CD4-positive, alpha-beta T cell treated with Interleukin-15 for 1 hour (primary cell): ENCODE measurements around the gene PAX6.

Experiments used
- DNase-seq: peaks from one replicate; pipeline ENCODE4 v3.0.0-alpha.2; 2020

Gene PAX6

DNA sequence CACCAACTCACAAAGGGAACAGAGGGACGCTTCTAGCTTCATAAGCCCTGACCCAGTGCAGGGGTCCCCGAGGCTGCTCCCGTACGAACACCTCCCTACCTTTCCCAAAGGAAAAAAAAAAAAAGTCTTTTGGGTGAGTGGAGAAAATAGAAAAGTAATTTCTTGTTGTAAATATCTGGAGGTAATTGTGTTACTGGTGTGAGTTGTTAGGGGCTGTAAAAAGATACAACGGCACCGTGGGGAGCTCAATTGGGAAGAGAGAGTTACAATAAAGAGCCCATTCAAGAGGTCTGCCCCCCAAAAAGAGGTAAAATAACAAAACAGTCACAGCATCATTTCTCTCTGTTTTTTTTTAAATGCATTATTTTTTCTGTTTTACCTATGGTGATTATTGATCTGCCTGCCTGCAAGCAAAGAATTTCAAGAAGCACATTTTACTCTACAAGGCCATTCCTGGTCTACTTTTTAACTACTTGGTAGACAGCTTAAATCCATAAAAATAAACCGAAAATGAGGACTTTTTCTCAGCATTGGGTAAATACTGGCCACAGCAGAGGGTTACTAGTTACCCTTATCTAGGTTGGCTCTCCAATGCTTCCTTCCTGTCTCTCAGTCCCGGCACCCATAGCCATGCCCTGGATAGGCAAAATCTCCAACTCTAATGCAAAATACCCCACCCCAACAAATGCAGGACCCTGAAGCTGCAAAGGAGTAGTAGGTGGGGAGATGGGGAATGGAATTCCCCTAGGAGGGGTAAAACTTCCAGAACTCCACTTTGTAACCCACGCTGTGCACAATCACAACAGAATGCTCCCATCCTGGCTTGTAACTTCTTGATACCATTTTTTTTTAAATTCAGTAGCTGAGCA is 3.1 kb downstream of the PAX6 start:
- DNase-seq = no peak

DNA sequence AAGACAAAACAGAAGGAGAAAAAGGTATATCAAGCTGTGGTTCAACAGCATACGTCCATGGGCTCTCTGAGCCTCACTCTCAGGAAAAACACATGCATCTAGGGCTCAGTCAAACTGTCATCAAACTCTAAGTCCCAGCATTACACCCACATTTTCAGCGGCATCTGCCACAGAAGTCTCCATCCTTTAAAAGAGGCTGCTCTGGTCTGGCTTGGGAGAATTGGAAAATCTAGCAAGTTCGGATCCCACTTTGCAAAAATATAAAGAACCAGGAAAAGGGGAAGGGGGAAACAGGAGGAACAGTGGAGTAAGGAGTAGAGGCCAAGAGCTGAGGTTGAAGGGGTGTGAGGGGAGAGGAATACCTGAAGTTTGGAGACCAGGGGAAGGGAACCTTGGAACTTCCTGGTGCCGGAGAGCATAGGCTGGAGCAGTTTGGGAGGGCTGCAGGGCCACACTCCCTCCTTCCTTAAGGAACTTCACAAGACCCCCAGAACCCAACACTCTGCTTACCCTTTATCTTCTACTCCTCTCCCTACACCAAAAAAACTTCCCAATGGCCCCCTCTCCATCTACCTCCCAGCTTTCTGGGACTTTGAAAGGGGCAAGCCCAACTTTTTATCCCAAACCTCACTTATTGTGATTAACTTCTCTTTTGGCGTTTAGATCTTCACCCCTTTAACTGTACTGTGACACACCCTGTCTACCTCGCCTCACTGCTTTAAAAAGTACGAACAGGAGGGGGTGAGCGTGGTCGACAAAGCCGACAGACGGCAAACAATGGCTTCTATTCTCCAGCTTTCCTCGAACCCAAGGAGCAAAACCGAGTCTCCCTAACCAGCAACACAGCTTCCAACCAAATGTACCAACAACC is 4.0 kb downstream of the PAX6 start:
- no peak for DNase-seq

DNA sequence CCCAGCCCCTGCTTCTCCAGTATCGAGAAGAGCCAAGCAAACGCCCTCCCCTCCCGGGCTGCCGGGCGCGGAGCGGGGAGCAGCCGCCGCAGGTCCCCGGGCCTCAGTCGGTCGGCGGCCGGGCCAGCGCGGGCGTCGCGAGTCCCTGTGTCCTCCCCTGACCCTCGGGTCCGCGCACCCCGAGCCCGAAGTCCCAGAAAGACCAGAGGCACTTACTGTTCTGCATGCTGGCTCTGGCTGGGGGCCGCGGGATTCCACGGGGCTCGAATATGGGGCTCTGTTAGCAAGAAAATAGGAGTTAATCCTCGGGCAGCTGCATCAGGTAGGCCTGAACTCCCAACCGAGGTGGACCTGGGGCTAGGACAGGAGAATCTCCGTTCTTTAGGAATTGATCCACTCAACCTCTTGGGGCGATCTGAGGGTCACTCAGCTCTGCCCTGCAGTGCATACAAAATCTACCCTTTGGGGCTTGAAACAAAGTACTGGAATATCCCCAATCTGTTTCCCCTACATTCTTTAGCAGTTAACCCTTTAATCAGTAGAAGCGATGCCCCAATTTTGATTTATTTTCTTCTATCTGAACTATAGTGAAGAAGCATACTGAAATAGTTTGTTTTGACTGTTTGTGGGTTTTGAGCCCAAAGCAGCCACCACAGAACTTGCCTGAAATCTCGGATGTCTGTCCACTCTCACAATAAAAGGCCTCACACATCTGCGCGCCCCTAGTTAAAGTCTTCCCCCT is 4.8 kb downstream of the PAX6 start:
- no peak for DNase-seq

DNA sequence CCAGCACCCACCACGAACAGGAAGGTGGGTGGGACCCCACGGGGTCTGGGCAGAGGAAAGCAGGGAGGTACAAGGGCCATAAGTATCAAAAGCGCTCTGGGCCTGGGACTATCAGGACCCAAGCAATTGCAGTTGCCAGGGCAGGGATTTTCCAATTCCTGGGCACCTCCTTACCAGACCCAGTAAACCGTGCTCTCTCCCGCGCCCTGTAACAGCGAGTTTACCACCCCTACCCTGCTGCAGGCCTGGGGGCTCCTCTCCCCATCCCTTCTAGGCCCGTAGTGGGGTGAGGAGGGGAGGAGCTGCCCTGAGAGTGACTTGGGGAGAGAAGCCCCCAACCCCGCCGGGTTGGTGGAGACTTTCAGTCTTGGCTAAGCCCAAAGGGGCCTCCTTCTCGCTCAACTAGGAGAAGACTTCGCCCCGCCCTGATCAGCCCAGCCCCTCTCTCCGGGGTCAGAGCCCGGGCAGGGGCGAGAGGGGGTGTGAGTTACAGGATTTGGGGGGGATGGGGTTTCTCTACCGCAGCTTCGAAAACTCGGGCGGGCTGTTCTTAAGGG is 5.4 kb downstream of the PAX6 start:
- no peak for DNase-seq

DNA sequence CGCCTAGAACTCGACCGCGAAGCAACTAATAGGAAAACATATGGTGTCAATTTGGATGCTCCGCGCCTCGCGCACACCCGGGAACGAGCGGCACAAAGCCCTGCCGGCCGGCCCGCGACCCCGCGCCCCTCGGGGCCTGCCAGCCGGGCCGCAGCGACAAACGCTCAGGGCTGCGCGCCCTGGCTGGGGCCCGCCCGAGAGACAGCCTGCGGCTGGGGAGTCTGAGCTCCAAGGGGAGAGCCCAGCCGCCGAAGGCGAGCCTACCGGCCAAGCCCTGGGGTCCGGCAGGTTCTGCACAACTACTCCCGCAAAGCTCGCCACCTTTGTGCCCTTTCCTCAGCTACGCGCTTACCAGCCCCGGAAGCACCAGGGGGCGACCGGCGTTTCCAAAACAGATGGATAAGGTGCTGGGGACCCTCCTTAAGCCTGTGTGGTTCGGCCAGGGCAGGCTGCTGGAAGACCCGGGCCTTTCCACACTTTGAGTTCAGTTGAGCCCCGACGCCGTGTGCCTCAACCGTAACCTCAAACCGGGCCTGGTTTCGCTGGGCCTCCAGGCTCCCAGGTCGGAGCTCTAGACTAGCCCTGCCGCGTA is 6.0 kb downstream of the PAX6 start:
- no peak for DNase-seq

DNA sequence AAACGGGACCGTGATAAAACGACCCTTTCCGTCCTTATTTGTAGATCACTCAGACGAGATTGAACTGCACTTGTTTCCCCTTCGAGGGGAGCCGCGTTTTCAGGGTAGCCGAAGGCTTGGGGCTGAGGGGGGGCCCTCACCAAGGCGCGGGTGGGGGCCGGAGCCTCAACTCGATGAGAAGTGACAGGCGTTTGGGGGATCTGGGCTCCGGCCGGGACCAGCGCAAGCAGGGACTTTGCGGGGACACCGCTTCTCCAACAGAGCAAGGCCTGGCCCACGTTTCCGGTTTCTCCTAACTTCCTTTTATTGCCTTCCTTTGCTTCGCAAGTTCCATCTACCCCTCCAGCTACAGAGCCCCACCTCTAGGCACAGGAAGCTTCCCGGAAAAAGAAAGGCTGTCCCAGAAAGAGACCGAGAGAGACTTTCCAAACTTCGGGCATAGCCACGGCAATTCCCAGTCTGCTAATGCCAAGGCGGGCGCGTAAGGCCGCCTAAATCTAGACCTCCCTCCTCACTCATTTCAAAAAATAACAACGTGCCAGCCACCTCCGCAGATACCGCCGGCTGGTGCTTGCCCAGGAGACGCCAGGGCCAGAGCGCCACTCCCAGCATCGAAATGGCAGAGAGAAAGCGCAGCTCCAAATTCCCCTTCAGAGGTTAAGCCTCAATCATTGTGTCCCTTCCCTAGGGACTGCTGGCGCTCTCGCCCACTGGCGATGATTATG is 6.6 kb downstream of the PAX6 start:
- DNase-seq = no peak

DNA sequence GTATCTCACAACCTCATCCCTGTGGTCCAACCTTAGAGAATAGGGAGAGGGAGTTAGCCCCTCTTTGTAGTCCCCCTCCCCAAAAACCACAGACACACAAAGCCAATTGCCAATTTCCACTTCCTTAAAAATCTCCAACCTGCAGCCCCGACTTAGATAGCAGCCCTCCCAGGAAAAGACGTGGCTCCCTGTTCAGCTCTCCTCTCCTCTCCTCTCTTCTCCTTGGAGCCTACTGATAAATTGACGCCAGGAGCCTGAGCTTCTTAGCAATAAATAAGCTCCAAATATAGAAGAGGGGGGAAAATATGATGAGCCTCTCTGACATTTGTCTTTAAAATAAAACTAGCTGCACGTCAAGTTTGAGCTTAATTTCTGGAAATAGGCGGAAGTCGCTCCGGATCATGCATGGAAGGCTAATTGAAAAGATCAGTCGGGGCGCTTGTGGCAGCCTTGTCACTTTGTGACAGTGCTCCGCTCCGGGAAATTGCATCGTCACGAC is 7.3 kb downstream of the PAX6 start:
- no peak for DNase-seq

DNA sequence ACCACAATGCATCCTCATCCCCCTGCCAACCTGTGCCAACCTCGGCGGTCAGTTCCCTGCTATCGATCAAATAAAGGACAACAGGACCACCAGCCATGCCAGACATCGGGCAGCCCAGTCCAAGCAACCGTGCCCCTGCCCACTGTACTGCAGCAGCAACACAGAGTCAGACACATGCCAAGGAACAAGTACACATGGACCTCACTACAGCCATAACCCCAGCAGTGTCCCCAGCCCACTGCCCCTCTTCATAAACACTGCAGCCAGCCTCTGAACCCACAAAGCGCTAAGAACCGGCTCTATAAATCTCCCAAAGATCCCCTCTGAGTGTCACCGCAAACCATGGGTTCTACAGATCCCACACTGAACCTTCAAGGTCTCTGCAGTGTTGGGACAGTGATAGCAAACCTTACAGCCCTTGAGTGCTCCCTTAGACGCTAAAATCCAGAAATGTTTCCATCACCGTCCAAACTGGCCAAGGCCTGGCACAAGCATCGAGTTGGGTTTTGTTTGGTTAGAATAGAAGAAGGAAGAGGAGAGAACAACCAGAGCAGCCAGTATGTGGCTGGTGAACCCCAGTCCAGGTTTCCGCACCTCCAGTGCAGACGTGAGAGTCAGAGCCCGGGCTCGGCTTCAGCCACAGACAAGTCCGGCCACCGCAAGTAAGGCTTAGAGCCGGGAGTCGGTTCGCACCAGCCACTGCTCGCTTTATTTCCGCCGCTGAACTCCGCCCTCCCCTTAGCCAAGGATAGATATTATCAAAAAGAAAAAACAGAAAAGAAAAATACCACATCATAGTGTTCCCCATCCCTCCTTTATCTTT is 7.9 kb downstream of the PAX6 start:
- DNase-seq = no peak

DNA sequence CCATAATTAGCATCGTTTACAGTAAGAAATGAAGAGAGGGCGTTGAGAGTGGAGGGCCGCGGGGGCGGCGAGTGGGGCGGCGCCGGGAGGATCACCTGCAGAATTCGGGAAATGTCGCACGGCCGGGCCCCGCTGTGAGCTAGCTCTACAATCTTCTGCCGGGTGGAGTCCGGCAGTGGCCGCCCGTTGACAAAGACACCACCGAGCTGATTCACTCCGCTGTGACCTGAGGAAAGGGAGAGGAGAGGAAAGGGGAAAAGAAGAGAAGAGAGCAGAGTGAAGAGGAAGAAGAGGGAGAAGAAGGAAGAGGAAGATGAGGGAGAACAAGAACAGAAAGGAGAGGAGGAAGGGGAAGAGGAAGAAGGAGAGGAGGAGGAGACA is 8.5 kb downstream of the PAX6 start:
- DNase-seq = no peak

DNA sequence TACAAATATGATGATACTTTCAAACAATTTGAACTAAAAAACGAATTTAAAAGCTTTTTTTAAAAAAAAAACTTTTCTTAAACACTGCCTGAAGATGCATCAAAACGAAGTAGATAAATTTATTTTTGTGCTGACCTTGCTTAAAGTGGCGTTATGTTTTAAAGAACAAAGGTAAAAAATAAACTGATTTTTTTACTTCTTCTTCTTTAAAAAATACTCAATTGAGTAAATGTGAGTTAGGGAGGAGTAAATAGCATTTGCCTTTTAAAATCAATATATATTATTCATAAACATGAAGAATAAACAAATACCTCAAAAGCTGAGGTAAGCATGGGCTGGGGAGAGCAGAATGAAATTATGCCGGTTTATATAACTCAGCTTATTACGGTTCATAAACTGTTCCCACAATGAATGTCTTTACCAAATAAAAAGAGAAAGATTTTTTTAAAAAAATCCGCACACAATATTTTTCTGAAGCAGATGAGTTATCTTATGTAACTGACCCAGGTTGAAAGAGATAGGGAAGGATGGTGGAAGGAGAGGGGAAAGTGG is 9.0 kb downstream of the PAX6 start:
- no peak for DNase-seq

DNA sequence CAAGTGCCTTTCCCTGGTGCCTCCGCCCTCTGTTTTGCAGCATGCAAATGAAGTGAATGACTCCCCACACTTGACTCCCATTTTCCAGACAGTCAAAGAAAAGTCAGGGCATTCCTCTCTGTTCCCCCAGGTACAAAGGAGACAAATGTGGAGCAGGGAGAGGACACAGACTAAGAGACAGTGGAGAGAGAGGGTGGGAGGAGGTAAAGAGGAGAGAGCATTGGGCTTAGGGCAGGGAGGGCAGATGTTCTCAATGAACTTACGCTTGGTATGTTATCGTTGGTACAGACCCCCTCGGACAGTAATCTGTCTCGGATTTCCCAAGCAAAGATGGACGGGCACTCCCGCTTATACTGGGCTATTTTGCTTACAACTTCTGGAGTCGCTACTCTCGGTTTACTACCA is 9.8 kb downstream of the PAX6 start:
- DNase-seq = no peak

DNA sequence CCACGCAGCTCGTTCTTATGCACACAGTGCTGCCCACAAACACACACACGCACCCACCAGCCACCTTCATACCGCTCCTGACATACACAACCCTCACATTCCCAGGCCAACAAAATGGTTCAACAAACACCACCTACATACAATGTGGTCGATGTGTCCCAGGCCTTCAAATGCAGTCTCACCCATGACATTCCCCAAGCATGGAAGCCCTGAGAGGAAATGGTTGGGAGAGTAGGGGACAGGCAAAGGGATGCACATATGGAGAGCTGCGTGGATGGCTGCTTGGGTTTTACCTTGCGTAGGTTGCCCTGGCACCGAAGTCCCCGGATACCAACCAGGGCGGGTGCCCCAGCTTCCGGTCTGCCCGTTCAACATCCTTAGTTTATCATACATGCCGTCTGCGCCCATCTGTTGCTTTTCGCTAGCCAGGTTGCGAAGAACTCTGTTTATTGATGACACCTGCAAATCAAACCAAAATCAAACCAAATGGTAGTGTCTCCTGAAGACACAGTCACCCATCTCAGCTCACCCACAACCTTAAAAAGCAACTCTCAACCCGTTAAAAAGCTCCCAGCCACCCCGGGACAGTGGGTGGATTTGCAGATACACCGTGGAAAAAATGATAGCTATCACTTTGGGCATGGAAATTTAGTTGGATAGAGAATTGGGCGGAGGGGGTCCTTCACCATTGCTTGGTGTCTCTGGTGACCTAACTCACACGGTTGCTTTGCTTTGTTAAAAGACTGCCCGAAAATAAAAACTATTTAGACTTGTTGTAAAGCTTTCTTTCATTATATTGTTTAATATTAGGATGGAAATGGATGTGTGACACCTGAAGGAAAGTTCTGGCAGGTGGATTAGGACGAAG is 10.5 kb downstream of the PAX6 start:
- DNase-seq = no peak

DNA sequence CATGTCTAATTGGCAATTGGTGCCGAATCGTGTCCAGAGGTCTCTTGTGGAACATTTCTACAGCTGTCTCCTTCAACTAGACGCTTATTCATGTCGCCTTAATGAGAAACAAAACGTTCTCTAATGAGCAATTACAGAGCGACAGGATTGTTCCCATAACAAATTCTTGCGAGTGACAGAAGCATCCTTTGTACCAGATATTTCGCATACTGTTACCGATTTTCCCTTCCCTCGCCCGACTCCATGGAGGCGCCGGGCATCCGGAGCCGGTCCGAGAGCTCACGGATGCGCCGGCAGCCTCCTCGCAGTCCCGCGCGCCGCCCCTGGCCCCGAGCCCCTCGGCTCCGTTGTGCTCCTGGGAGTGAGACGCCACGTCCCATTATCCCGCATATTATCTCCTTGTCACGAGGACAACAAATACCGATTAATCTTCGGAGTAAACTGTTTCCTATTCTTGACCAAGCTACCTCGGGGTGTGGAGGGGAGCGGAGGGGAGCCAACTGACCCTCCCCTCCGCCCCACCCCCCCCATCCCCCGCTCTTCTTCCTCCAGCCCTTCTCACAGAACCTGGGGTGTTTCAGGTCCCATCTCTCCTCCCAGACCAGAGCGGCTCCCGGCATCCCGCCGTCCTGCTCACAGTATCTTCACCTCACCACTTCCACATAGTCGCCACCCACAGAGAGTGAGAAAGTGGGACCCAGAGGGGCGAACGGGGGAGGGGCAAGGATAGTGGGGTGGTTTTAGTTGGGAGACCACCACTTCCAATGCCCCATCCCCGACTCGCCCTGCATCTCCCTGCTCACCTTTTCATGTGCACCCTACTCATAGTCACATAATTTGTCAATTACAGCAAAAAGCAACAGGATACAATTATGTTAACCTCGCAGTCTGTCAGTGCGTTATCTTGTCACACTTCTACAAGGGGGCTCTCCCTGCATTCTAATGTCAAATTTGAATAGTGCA is 11.4 kb downstream of the PAX6 start:
- no peak for DNase-seq

DNA sequence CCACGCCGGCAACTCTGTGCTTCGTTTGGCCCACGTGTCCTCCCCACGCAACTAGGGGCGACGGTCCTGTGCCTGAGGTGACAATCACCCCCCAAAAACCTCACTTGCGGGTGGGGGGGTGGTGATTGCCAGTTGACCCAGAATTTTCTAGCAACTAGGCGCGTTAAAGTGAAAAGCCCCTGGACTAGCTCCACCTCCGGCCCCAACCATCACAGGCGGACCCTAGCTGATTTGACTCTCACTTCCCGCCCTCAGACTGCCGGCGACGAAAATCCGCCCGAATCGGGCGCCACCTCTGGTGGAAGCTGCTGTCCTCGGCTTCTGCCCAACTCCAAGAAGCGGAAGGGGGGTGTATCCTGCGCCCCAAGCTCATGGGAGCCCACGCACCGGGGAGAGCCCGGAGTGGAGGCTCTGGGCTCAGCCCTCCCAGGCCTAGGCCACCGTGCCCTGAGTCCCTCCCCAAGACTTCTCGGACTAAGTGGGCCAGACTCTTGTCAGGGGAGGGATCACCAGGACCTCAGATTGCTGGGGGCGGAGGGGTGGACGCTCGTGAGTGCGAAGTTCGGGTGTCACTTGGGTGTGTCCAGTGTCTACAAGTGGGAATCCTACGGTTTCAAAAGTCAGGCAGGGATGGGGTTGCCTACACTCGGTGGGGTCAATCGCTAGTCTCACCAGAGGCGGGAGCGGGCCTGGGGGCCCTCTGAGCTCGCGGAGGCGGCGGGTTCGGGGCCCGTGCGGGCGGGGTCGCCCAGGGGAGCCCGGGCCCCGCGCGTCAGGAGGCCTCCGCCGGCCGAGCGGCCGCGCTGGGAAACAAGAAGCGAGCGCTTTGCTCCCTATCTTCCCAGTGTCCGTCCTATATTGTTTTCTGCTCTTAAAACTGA is 12.3 kb downstream of the PAX6 start:
- DNase-seq = no peak

DNA sequence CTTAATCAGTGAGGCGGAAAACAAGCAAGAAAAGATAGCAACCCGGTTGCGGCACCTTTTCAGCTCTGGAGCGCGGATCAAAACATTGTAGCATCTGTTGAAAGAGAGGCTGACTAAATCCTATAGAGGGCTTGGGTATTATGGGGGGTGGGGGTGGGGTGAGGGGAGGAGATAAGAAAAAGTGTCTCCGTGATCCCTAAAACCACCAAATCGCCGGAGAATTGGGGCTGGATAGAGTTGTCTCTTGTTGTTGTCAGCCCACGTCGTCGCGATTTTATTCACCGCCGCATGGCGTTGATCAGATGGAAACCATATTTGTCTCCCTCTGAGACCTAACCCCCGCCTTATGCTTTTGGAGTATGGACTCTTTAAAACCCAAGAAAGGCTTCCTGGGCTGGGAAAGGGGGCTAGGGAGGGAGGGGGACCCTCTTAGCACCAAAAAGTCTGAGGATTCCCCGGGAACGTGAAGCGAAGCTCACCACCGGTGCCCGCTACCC is 13.0 kb downstream of the PAX6 start:
- no peak for DNase-seq

DNA sequence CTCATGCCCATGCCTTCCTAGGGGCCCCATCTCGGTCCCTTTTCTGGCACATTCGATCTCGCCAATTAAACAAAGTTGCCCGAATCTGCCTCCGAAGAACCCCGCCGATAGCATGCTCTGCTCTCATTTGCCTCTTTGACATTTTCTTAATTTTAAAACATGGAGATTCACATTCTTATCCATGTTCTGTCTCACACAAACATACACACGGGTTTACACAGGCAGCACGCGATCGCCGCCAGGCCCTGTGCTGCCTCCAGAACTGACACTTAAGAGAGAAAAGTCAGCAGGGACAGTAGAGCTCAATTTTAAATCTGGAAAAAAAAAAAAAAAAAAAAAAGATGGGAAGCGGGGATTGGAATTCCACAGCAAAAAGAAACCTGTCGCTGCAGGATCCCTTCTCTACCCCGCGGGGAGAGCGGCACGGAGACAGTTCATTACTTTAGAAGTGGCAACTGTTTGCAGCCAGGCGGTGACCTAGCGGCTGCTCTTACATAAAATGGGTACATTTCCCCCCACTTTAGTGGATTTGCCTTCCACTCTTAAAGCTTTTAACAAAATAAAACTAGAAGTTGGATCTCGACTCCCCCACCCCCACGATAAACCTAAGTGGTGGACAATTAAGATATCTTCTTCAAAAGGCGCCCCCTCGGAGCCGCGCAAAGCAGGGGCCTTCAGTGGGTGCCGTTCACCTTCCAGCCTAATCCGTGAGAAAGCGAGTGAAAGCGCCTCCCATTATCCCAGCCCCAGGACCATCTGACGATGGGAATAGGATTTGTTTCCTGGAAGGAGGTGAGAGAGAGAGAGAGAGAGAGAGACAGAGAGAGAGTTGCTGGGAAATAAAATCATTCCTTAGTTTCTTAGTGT is 13.7 kb downstream of the PAX6 start:
- DNase-seq = no peak
